Measurements from ENCODE around the gene SNRK.

GRCh38 chr3:43287500-43287873 is 1.1 kb downstream of the SNRK start:
- TF ChIP-seq CTCF (IDR thresholded peaks at IDR 0.05 in 8 of 11, conservative IDR thresholded peaks at IDR 0.05 in 3 of 11) = no peak
- no peak for TF ChIP-seq POLR2A (IDR thresholded peaks at IDR 0.05)
